Measurements from ENCODE around the gene NFKBIL1.

- TF ChIP-seq CTCF (IDR thresholded peaks at IDR 0.05) (peak in 5 of 6 experiments; percentile 12 to 39 (median 38)), POLR2A (IDR thresholded peaks at IDR 0.05) (no peak)
Measured at GRCh38 chr6:31597006-31597405, 49.6 kb downstream of the NFKBIL1 start.
